Trophoblast cell (in vitro differentiated cells and primary cell): ENCODE measurements around the gene HES4.

Source experiments
- DNase-seq, 2 donors: peaks; one replicate each; pipeline ENCODE4 v3.0.0-alpha.2; 2016
- H2AFZ ChIP-seq: 2 replicates; pipeline ENCODE4 v1.6.1; 2013; ENCODE audit warnings: low read length, moderate library complexity, mild to moderate bottlenecking; ENCODE audit not compliant: insufficient read depth, poor library complexity
- H2AK5ac ChIP-seq: 2 replicates; pipeline ENCODE4 v1.6.1; 2013; ENCODE audit warnings: mild to moderate bottlenecking, low read length
- H2BK120ac ChIP-seq: 2 replicates; pipeline ENCODE4 v1.6.1; 2013; ENCODE audit warnings: low read length, mild to moderate bottlenecking, moderate library complexity; ENCODE audit not compliant: insufficient read depth, poor library complexity
- H2BK12ac ChIP-seq: 2 replicates; pipeline ENCODE4 v1.6.1; 2013; ENCODE audit warnings: mild to moderate bottlenecking, low read length, moderate library complexity
- H2BK5ac ChIP-seq: 2 replicates; pipeline ENCODE4 v1.6.1; 2013; ENCODE audit warnings: low read length, low read depth, moderate library complexity, mild to moderate bottlenecking; ENCODE audit not compliant: poor library complexity
- H3K14ac ChIP-seq: 2 replicates; pipeline ENCODE4 v1.6.1; 2013; ENCODE audit warnings: mild to moderate bottlenecking, low read length
- H3K18ac ChIP-seq: 2 replicates; pipeline ENCODE4 v1.6.1; 2013; ENCODE audit warnings: mild to moderate bottlenecking, low read length
- H3K23ac ChIP-seq: 2 replicates; pipeline ENCODE4 v1.6.1; 2013; ENCODE audit warnings: low read length
- H3K27ac ChIP-seq: 2 replicates; pipeline ENCODE4 v1.5.1; 2013; ENCODE audit warnings: low read depth, mild to moderate bottlenecking, inconsistent platforms, low read length, moderate library complexity
- H3K27me3 ChIP-seq: 2 replicates; pipeline ENCODE4 v1.6.1; 2013; ENCODE audit warnings: inconsistent platforms, mild to moderate bottlenecking, low read length, moderate library complexity; ENCODE audit not compliant: insufficient read depth
- H3K36me3 ChIP-seq, 2 experiments: 1 replicate in 1 of 2; 2 replicates in 1 of 2; pipeline ENCODE4 v1.6.1; 2013; ENCODE audit warnings: low read length in 2 of 2, mild to moderate bottlenecking in 2 of 2, moderate library complexity in 1 of 2; ENCODE audit not compliant: insufficient read depth in 2 of 2, control insufficient read depth in 1 of 2
- H3K4ac ChIP-seq: 2 replicates; pipeline ENCODE4 v1.6.1; 2013; ENCODE audit warnings: low read depth, mild to moderate bottlenecking, low read length, moderate library complexity
- H3K4me1 ChIP-seq, 2 experiments: 1 replicate in 1 of 2; 2 replicates in 1 of 2; pipeline ENCODE4 v1.6.1; 2013; ENCODE audit warnings: low read length in 2 of 2, mild to moderate bottlenecking in 2 of 2, moderate library complexity in 1 of 2; ENCODE audit not compliant: insufficient read depth in 2 of 2, control insufficient read depth in 1 of 2
- H3K4me2 ChIP-seq: 2 replicates; pipeline ENCODE4 v1.6.1; 2013; ENCODE audit warnings: inconsistent platforms, mild to moderate bottlenecking, low read length, moderate library complexity
- H3K4me3 ChIP-seq: 2 replicates; pipeline ENCODE4 v1.5.1; 2013; ENCODE audit warnings: mild to moderate bottlenecking, low read depth, low read length, inconsistent platforms
- H3K79me1 ChIP-seq: one replicate; pipeline ENCODE4 v1.6.1; 2013; ENCODE audit warnings: low read length
- H3K79me2 ChIP-seq: 2 replicates; pipeline ENCODE4 v1.6.1; 2013; ENCODE audit warnings: low read length, mild to moderate bottlenecking; ENCODE audit not compliant: control insufficient read depth, insufficient read depth, poor library complexity
- H3K9ac ChIP-seq: 2 replicates; pipeline ENCODE4 v1.6.1; 2013; ENCODE audit warnings: mild to moderate bottlenecking, low read length
- H3K9me3 ChIP-seq: 2 replicates; pipeline ENCODE4 v1.6.1; 2013; ENCODE audit warnings: low read depth, mild to moderate bottlenecking, control low read depth, inconsistent platforms, low read length; ENCODE audit not compliant: insufficient read depth
- H4K12ac ChIP-seq: 2 replicates; pipeline ENCODE4 v1.6.1; 2013; ENCODE audit warnings: low read depth, mild to moderate bottlenecking, low read length, moderate library complexity
- H4K8ac ChIP-seq: 2 replicates; pipeline ENCODE4 v1.6.1; 2013; ENCODE audit warnings: low read depth, mild to moderate bottlenecking, low read length, moderate library complexity
- H4K91ac ChIP-seq: one replicate; pipeline ENCODE4 v1.6.1; 2013; ENCODE audit warnings: low read depth, mild to moderate bottlenecking, low read length, moderate library complexity
- WGBS: extraction: QIAGEN DNeasy Blood & Tissue Kit; methylation state at CpG from one replicate; pipeline ENCODE4 v1.1.7; 2013; ENCODE audit warnings: missing lambda C conversion rate; ENCODE audit not compliant: insufficient read length, insufficient coverage; ENCODE audit errors: extremely low coverage; 5-methylcytosine and 5-hydroxymethylcytosine counted together

HES4 gene

GRCh38 chr1:985126-985525 is 14.8 kb downstream of the HES4 start:
- Histone ChIP-seq H3K23ac (no peak overlapping the region), H3K79me1 (no peaks in the 10 kb centered on the region), H4K91ac (no peak overlapping the region), H3K79me2 (no peaks in the 10 kb centered on the region), H3K27ac (no peak overlapping the region), H3K9ac (no peak overlapping the region), H3K9me3 (no peaks in the 10 kb centered on the region), H3K18ac (no peak overlapping the region), H3K14ac (no peak overlapping the region), H4K8ac (no peak overlapping the region), H3K4ac (no peak overlapping the region), H2BK12ac (no peak overlapping the region), H3K36me3 (no peaks in the 10 kb centered on the region), H3K27me3 (no peaks in the 10 kb centered on the region), H2BK120ac (no peak overlapping the region), H3K4me1 (no peaks in the 10 kb centered on the region), H3K4me2 (no peak overlapping the region), H2BK5ac (no peak overlapping the region), H2AFZ (no peak overlapping the region), H4K12ac (no peak overlapping the region), H3K4me3 (no peak overlapping the region), H2AK5ac (no peak overlapping the region)
- no CpG with 5 or more reads among the region's 13 CpGs for WGBS
- DNase-seq = no peak

- no peak overlapping the region for H2BK12ac ChIP-seq
- no peaks in the 10 kb centered on the region for H3K27me3 ChIP-seq
- no peak overlapping the region for H2BK120ac ChIP-seq
- H2AFZ ChIP-seq = peak overlapping the region; percentile 74
- no peak overlapping the region for H4K8ac ChIP-seq
- H3K9me3 ChIP-seq = no peaks in the 10 kb centered on the region
- no peak overlapping the region for H3K18ac ChIP-seq
- no peak overlapping the region for H4K12ac ChIP-seq
- H3K4ac ChIP-seq = no peak overlapping the region
- no peak overlapping the region for H2AK5ac ChIP-seq
- H3K79me1 ChIP-seq = no peaks in the 10 kb centered on the region
- no peaks in the 10 kb centered on the region for H3K79me2 ChIP-seq
- no peak overlapping the region for H2BK5ac ChIP-seq
- no peaks in the 10 kb centered on the region for H3K36me3 ChIP-seq
- H3K9ac ChIP-seq = no peak overlapping the region
- no peak overlapping the region for H3K4me3 ChIP-seq
- H3K4me2 ChIP-seq = peak overlapping the region; percentile 43
- no peak overlapping the region for H3K14ac ChIP-seq
- DNase-seq = no peak
- H4K91ac ChIP-seq = no peak overlapping the region
- H3K4me1 ChIP-seq = no peaks in the 10 kb centered on the region
- H3K27ac ChIP-seq = no peak overlapping the region
- no CpG with 5 or more reads among the region's 12 CpGs for WGBS
- H3K23ac ChIP-seq = no peak overlapping the region
Observed at GRCh38 chr1:984476-984814, 15.5 kb downstream of the HES4 start.

- Histone ChIP-seq H2BK12ac (no peak overlapping the region), H2BK120ac (no peak overlapping the region), H3K36me3 (no peaks in the 10 kb centered on the region), H3K27ac (no peak overlapping the region), H3K9me3 (no peaks in the 10 kb centered on the region), H3K4me3 (no peak overlapping the region), H3K9ac (no peak overlapping the region), H3K4me1 (no peaks in the 10 kb centered on the region), H2AFZ (peak overlapping the region; percentile 74), H3K79me1 (no peaks in the 10 kb centered on the region), H3K14ac (no peak overlapping the region), H2BK5ac (no peak overlapping the region), H3K18ac (no peak overlapping the region), H3K79me2 (no peaks in the 10 kb centered on the region), H3K23ac (no peak overlapping the region), H4K12ac (no peak overlapping the region), H4K91ac (no peak overlapping the region), H3K4ac (no peak overlapping the region), H3K4me2 (peak overlapping the region; percentile 43), H2AK5ac (peak overlapping the region; percentile 95), H3K27me3 (no peaks in the 10 kb centered on the region), H4K8ac (no peak overlapping the region)
- WGBS = no CpG with 5 or more reads among the region's 29 CpGs
- DNase-seq = peak in 1 of 2 donors; percentile 45
Observed at GRCh38 chr1:983798-984475, 16.0 kb downstream of the HES4 start.

GRCh38 chr1:982765-983436 is 17.0 kb downstream of the HES4 start:
- no peaks in the 10 kb centered on the region for H3K4me1 ChIP-seq
- H3K9ac ChIP-seq = no peak overlapping the region
- no peaks in the 10 kb centered on the region for H3K79me1 ChIP-seq
- no peak overlapping the region for H3K27ac ChIP-seq
- no peak overlapping the region for H3K23ac ChIP-seq
- no peak overlapping the region for H3K4me3 ChIP-seq
- H3K4ac ChIP-seq = no peak overlapping the region
- no peak overlapping the region for H4K12ac ChIP-seq
- H3K27me3 ChIP-seq = no peaks in the 10 kb centered on the region
- no peak overlapping the region for H2AK5ac ChIP-seq
- H3K14ac ChIP-seq = no peak overlapping the region
- H3K18ac ChIP-seq = no peak overlapping the region
- H3K9me3 ChIP-seq = no peaks in the 10 kb centered on the region
- peak in 1 of 2 donors; percentile 17 for DNase-seq
- no peak overlapping the region for H2BK120ac ChIP-seq
- H3K36me3 ChIP-seq = no peaks in the 10 kb centered on the region
- no peak overlapping the region for H4K8ac ChIP-seq
- H3K4me2 ChIP-seq = no peak overlapping the region
- no peak overlapping the region for H2BK5ac ChIP-seq
- H2BK12ac ChIP-seq = no peak overlapping the region
- H3K79me2 ChIP-seq = no peaks in the 10 kb centered on the region
- no CpG with 5 or more reads among the region's 43 CpGs for WGBS
- H4K91ac ChIP-seq = no peak overlapping the region
- no peak overlapping the region for H2AFZ ChIP-seq
